ENCODE measurements around the gene GPC6. TPM values are rescaled to one million over a fixed set of nuclear protein-coding genes. Genes with fewer than 3 reads are reported as not detected.

GPC6 gene
- total and polyA plus RNA-seq, 2 donors (not counting 1 experiment from before 2014, with no cell fraction given): not detected

DNA sequence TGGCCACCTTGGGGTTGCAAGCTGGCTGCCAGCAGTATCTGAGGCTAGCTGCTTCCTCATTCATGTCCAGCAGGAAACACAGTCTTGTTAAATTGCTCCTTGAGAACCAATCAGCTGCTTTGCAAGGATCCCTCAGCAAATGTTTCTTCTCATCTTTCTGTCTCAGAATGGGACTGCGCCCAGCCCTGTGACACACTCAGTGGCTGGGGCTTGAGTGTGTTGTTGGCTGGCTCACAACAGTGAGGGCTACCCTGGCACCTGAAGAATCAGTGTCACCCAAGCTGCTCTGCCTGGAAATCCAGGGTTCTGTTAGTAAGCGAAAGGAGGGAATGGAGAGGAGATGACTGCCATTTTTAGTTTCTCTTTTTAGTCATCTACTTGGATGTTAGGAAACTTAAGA, 935.7 kb downstream of the GPC6 start:
- Histone ChIP-seq H3K9ac (ENCODE audit: low read length) (no peak overlapping the region), H2AFZ (ENCODE audit: insufficient read depth, low read depth, low read length, poor library complexity, severe bottlenecking) (no peak overlapping the region), H3K4me3 (ENCODE audit: control extremely low read depth in 1 of 5, extremely low read depth in 1 of 5, insufficient read depth in 1 of 5, low read depth in 2 of 5, low read length in 4 of 5) (no peak overlapping the region), H3K27me3 (replicated peaks in 1 of 4; ENCODE audit: control extremely low read depth in 1 of 4, control insufficient read depth in 3 of 4, insufficient read depth in 4 of 4, low read length in 3 of 4) (no peaks in the 10 kb centered on the region), H3K4me1 (ENCODE audit: control insufficient read depth in 2 of 2, insufficient read depth in 2 of 2, low read length in 2 of 2) (no peaks in the 10 kb centered on the region), H3K79me2 (ENCODE audit: control insufficient read depth, insufficient read depth, low read length) (no peaks in the 10 kb centered on the region), H3K9me3 (ENCODE audit: control extremely low read depth in 1 of 3, control insufficient read depth in 2 of 3, insufficient read depth in 1 of 3, low read length in 2 of 3) (peaks cover 0 to 4% (median 0%) of the 10 kb centered on the region in 3 donors), H3K27ac (ENCODE audit: low read length in 2 of 2) (no peak overlapping the region), H3K36me3 (replicated peaks in 1 of 2; ENCODE audit: control extremely low read depth in 1 of 2, control insufficient read depth in 1 of 2, extremely low read depth in 1 of 2, insufficient read depth in 2 of 2, low read length in 1 of 2) (no peaks in the 10 kb centered on the region), H3K4me2 (replicated peaks; ENCODE audit: low read depth, low read length, poor library complexity, severe bottlenecking) (no peak overlapping the region), H4K20me1 (ENCODE audit: control insufficient read depth, insufficient read depth, low read length, poor library complexity, severe bottlenecking) (no peaks in the 10 kb centered on the region)
- Mint-ChIP-seq H3K27me3 (no peaks in the 10 kb centered on the region), H3K4me1 (no peaks in the 10 kb centered on the region), H3K4me3 (no peak overlapping the region), H3K9me3 (ENCODE audit: insufficient read depth) (no peaks in the 10 kb centered on the region), H3K27ac (no peak overlapping the region)
- TF ChIP-seq, protein P1, sequence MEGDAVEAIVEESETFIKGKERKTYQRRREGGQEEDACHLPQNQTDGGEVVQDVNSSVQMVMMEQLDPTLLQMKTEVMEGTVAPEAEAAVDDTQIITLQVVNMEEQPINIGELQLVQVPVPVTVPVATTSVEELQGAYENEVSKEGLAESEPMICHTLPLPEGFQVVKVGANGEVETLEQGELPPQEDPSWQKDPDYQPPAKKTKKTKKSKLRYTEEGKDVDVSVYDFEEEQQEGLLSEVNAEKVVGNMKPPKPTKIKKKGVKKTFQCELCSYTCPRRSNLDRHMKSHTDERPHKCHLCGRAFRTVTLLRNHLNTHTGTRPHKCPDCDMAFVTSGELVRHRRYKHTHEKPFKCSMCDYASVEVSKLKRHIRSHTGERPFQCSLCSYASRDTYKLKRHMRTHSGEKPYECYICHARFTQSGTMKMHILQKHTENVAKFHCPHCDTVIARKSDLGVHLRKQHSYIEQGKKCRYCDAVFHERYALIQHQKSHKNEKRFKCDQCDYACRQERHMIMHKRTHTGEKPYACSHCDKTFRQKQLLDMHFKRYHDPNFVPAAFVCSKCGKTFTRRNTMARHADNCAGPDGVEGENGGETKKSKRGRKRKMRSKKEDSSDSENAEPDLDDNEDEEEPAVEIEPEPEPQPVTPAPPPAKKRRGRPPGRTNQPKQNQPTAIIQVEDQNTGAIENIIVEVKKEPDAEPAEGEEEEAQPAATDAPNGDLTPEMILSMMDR (IDR thresholded peaks at IDR 0.05): no peak
- TF ChIP-seq EZH2 (IDR thresholded peaks at IDR 0.05; ENCODE audit: borderline replicate concordance, insufficient read depth, low read depth, low read length, poor library complexity, severe bottlenecking): no peak
- ChIA-PET POLR2A (no interaction called here), CTCF (no interaction called here)
- no peak for ATAC-seq (ENCODE audit: low read depth)
- intact Hi-C loops (cut with micrococcal nuclease): no loop called here
- DNase-seq: no peak
- WGBS (ENCODE audit: insufficient coverage): 58% methylated on average over 1 of the region's 2 CpGs

GRCh38 chr13:94163535-94163934, 936.9 kb downstream of the GPC6 start:
- Histone ChIP-seq H3K36me3 (replicated peaks in 1 of 2; ENCODE audit: control extremely low read depth in 1 of 2, control insufficient read depth in 1 of 2, extremely low read depth in 1 of 2, insufficient read depth in 2 of 2, low read length in 1 of 2) (no peaks in the 10 kb centered on the region), H3K9me3 (ENCODE audit: control extremely low read depth in 1 of 3, control insufficient read depth in 2 of 3, insufficient read depth in 1 of 3, low read length in 2 of 3) (peaks cover 0 to 4% (median 0%) of the 10 kb centered on the region in 3 donors), H3K9ac (ENCODE audit: low read length) (no peak overlapping the region), H3K4me3 (ENCODE audit: control extremely low read depth in 1 of 5, extremely low read depth in 1 of 5, insufficient read depth in 1 of 5, low read depth in 2 of 5, low read length in 4 of 5) (no peak overlapping the region), H3K27ac (ENCODE audit: low read length in 2 of 2) (no peak overlapping the region), H3K4me2 (replicated peaks; ENCODE audit: low read depth, low read length, poor library complexity, severe bottlenecking) (no peak overlapping the region), H3K79me2 (ENCODE audit: control insufficient read depth, insufficient read depth, low read length) (no peaks in the 10 kb centered on the region), H3K4me1 (ENCODE audit: control insufficient read depth in 2 of 2, insufficient read depth in 2 of 2, low read length in 2 of 2) (no peaks in the 10 kb centered on the region), H4K20me1 (ENCODE audit: control insufficient read depth, insufficient read depth, low read length, poor library complexity, severe bottlenecking) (no peaks in the 10 kb centered on the region), H3K27me3 (replicated peaks in 1 of 4; ENCODE audit: control extremely low read depth in 1 of 4, control insufficient read depth in 3 of 4, insufficient read depth in 4 of 4, low read length in 3 of 4) (no peaks in the 10 kb centered on the region), H2AFZ (ENCODE audit: insufficient read depth, low read depth, low read length, poor library complexity, severe bottlenecking) (no peak overlapping the region)
- ATAC-seq (ENCODE audit: low read depth): no peak
- H3K27me3 Mint-ChIP-seq: no peaks in the 10 kb centered on the region
- H3K9me3 Mint-ChIP-seq (ENCODE audit: insufficient read depth): no peaks in the 10 kb centered on the region
- no peak for DNase-seq
- no CpG with 5 or more reads among the region's 1 CpG for WGBS (ENCODE audit: insufficient coverage)
- intact Hi-C loops (cut with micrococcal nuclease): no loop called here
- no peak overlapping the region for H3K27ac Mint-ChIP-seq
- ChIA-PET CTCF (no interaction called here), POLR2A (no interaction called here)
- TF ChIP-seq, protein P1 (IDR thresholded peaks at IDR 0.05): no peak
- no peak for TF ChIP-seq EZH2 (IDR thresholded peaks at IDR 0.05; ENCODE audit: borderline replicate concordance, insufficient read depth, low read depth, low read length, poor library complexity, severe bottlenecking)
- H3K4me1 Mint-ChIP-seq: no peaks in the 10 kb centered on the region
- H3K4me3 Mint-ChIP-seq: no peak overlapping the region

All from B cell (primary cell).